Testis (tissue), 2 donors: ENCODE results near the gene MED26.

Experiments
- CTCF ChIP-seq, 3 experiments: fragments of 450-650 bp in 2 of 3; fragments of 200-600 bp in 1 of 3; sonication (generic) in 1 of 3; IDR thresholded peaks; one replicate each; pipeline ENCODE4 v1.5.1; 2016 to 2019; ENCODE audit warnings: antibody characterized with exemption in 3 of 3, mild to moderate bottlenecking in 2 of 3, moderate library complexity in 1 of 3
- POLR2A ChIP-seq: fragments of 450-650 bp; IDR thresholded peaks from one replicate; pipeline ENCODE4 v1.6.1; 2017; ENCODE audit warnings: antibody characterized with exemption, mild to moderate bottlenecking, moderate library complexity

- TF ChIP-seq CTCF (IDR thresholded peaks at IDR 0.05) (peak in 1 of 3 experiments; percentile 26), POLR2A (no peak)
Measured at GRCh38 chr19:16659832-16660708, 32.1 kb upstream of the MED26 start, which contains the start of gene SMIM7.
